Amniotic stem cell (primary cell): Measurements from ENCODE around the gene HACL1.
"Not testable (repeated sequence)": the region's sequence is repeated elsewhere in the genome, so short reads cannot be mapped to it uniquely, and the experiment has no call there.

ENCODE experiments used
- DNase-seq: peaks from one replicate; lab custom pipeline; 2025; lab: John Stamatoyannopoulos, UW

HACL1 gene

GRCh38 chr3:15579051-15579450 is 22.3 kb downstream of the HACL1 start:
- DNase-seq, result no peak

- DNase-seq, result no peak
Measured at GRCh38 chr3:15578289-15578867, 23.0 kb downstream of the HACL1 start.

- no peak for DNase-seq
Measured at GRCh38 chr3:15576475-15576874, 24.9 kb downstream of the HACL1 start.

- no peak for DNase-seq
Measured at GRCh38 chr3:15575446-15575845, 25.9 kb downstream of the HACL1 start.

GRCh38 chr3:15572138-15572537 is 29.2 kb downstream of the HACL1 start:
- no peak for DNase-seq

- no peak for DNase-seq
Measured at GRCh38 chr3:15563190-15563589, 38.2 kb downstream of the HACL1 start.

- no peak for DNase-seq
Measured at GRCh38 chr3:15562560-15562959, 38.8 kb downstream of the HACL1 start.

GRCh38 chr3:15558581-15558980 is 42.8 kb downstream of the HACL1 start:
- no peak for DNase-seq

- DNase-seq, result peak; percentile 34
Measured at GRCh38 chr3:15557511-15557946, 43.8 kb downstream of the HACL1 start.

GRCh38 chr3:15556512-15556911 is 44.9 kb downstream of the HACL1 start:
- no peak for DNase-seq

- DNase-seq, result no peak
Measured at GRCh38 chr3:15553749-15554148, 47.6 kb downstream of the HACL1 start.

GRCh38 chr3:15551902-15552301 is 49.5 kb downstream of the HACL1 start:
- DNase-seq, result no peak

- DNase-seq, result no peak
Measured at GRCh38 chr3:15549846-15550245, 51.5 kb downstream of the HACL1 start.

GRCh38 chr3:15542614-15543013 is 58.8 kb downstream of the HACL1 start:
- no peak for DNase-seq

GRCh38 chr3:15541371-15541770 is 60.0 kb downstream of the HACL1 start:
- DNase-seq, result no peak

GRCh38 chr3:15539066-15539465 is 62.3 kb downstream of the HACL1 start:
- DNase-seq, result no peak

- DNase-seq, result no peak
Measured at GRCh38 chr3:15538345-15538744, 63.0 kb downstream of the HACL1 start.

GRCh38 chr3:15536856-15537255 is 64.5 kb downstream of the HACL1 start:
- DNase-seq, result no peak

- DNase-seq, result no peak
Measured at GRCh38 chr3:15535732-15536131, 65.6 kb downstream of the HACL1 start.

GRCh38 chr3:15532614-15533013 is 68.8 kb downstream of the HACL1 start:
- DNase-seq, result not testable (repeated sequence)

- DNase-seq, result no peak
Measured at GRCh38 chr3:15531346-15531745, 70.0 kb downstream of the HACL1 start.

GRCh38 chr3:15528854-15529537 is 72.4 kb downstream of the HACL1 start:
- no peak for DNase-seq

GRCh38 chr3:15527031-15527459 is 74.3 kb downstream of the HACL1 start:
- no peak for DNase-seq

- no peak for DNase-seq
Measured at GRCh38 chr3:15525790-15526189, 75.6 kb downstream of the HACL1 start.
